ENCODE measurements around the gene IGSF9.

The IGSF9 gene

GRCh38 chr1:159983681-159984080, 38.3 kb upstream of the IGSF9 start:
- H3K27me3 ChIP-seq (ENCODE audit: control insufficient read depth, insufficient read depth, low read length) = no peaks in the 10 kb centered on the region
- H3K36me3 ChIP-seq (ENCODE audit: control insufficient read depth, insufficient read depth, low read length) = no peaks in the 10 kb centered on the region
- H3K9ac ChIP-seq (ENCODE audit: low read depth, low read length) = no peak overlapping the region
- H3K4me3 ChIP-seq (ENCODE audit: low read depth, low read length) = no peak overlapping the region
- no peaks in the 10 kb centered on the region for H3K9me3 ChIP-seq (ENCODE audit: control insufficient read depth, insufficient read depth, low read length)
- no peaks in the 10 kb centered on the region for H3K4me1 ChIP-seq (ENCODE audit: control insufficient read depth, insufficient read depth, low read length)

- Histone ChIP-seq H3K9ac (ENCODE audit: low read depth, low read length) (no peak overlapping the region), H3K36me3 (ENCODE audit: control insufficient read depth, insufficient read depth, low read length) (no peaks in the 10 kb centered on the region), H3K4me1 (ENCODE audit: control insufficient read depth, insufficient read depth, low read length) (no peaks in the 10 kb centered on the region), H3K4me3 (ENCODE audit: low read depth, low read length) (no peak overlapping the region), H3K27me3 (ENCODE audit: control insufficient read depth, insufficient read depth, low read length) (peaks cover under 1% of the 10 kb centered on the region), H3K9me3 (ENCODE audit: control insufficient read depth, insufficient read depth, low read length) (no peaks in the 10 kb centered on the region)
Observed at GRCh38 chr1:159982280-159982679, 36.9 kb upstream of the IGSF9 start.

GRCh38 chr1:159981351-159982055, 36.1 kb upstream of the IGSF9 start:
- no peak overlapping the region for H3K4me3 ChIP-seq (ENCODE audit: low read depth, low read length)

GRCh38 chr1:159980786-159981185, 35.4 kb upstream of the IGSF9 start:
- no peak overlapping the region for H3K4me3 ChIP-seq (ENCODE audit: low read depth, low read length)
- no peaks in the 10 kb centered on the region for H3K36me3 ChIP-seq (ENCODE audit: control insufficient read depth, insufficient read depth, low read length)
- peaks cover 3% of the 10 kb centered on the region for H3K27me3 ChIP-seq (ENCODE audit: control insufficient read depth, insufficient read depth, low read length)
- H3K9me3 ChIP-seq (ENCODE audit: control insufficient read depth, insufficient read depth, low read length) = no peaks in the 10 kb centered on the region
- no peak overlapping the region for H3K9ac ChIP-seq (ENCODE audit: low read depth, low read length)
- H3K4me1 ChIP-seq (ENCODE audit: control insufficient read depth, insufficient read depth, low read length) = no peaks in the 10 kb centered on the region

More at GRCh38 chr1:159981351-159982055, 36.1 kb upstream of the IGSF9 start:
- Histone ChIP-seq H3K9ac (ENCODE audit: low read depth, low read length) (no peak overlapping the region), H3K9me3 (ENCODE audit: control insufficient read depth, insufficient read depth, low read length) (no peaks in the 10 kb centered on the region), H3K27me3 (ENCODE audit: control insufficient read depth, insufficient read depth, low read length) (peaks cover 3% of the 10 kb centered on the region), H3K4me1 (ENCODE audit: control insufficient read depth, insufficient read depth, low read length) (no peaks in the 10 kb centered on the region), H3K36me3 (ENCODE audit: control insufficient read depth, insufficient read depth, low read length) (no peaks in the 10 kb centered on the region)

GRCh38 chr1:159980076-159980475, 34.7 kb upstream of the IGSF9 start:
- Histone ChIP-seq H3K36me3 (ENCODE audit: control insufficient read depth, insufficient read depth, low read length) (no peaks in the 10 kb centered on the region), H3K9ac (ENCODE audit: low read depth, low read length) (no peak overlapping the region), H3K4me3 (ENCODE audit: low read depth, low read length) (no peak overlapping the region), H3K9me3 (ENCODE audit: control insufficient read depth, insufficient read depth, low read length) (no peaks in the 10 kb centered on the region), H3K27me3 (ENCODE audit: control insufficient read depth, insufficient read depth, low read length) (peaks cover 6% of the 10 kb centered on the region), H3K4me1 (ENCODE audit: control insufficient read depth, insufficient read depth, low read length) (no peaks in the 10 kb centered on the region)

- H3K4me1 ChIP-seq (ENCODE audit: control insufficient read depth, insufficient read depth, low read length) = no peaks in the 10 kb centered on the region
- peaks cover 6% of the 10 kb centered on the region for H3K27me3 ChIP-seq (ENCODE audit: control insufficient read depth, insufficient read depth, low read length)
- H3K9me3 ChIP-seq (ENCODE audit: control insufficient read depth, insufficient read depth, low read length) = no peaks in the 10 kb centered on the region
- H3K36me3 ChIP-seq (ENCODE audit: control insufficient read depth, insufficient read depth, low read length) = no peaks in the 10 kb centered on the region
- no peak overlapping the region for H3K4me3 ChIP-seq (ENCODE audit: low read depth, low read length)
- H3K9ac ChIP-seq (ENCODE audit: low read depth, low read length) = no peak overlapping the region
Observed at GRCh38 chr1:159979257-159979656, 33.8 kb upstream of the IGSF9 start.

GRCh38 chr1:159978107-159978398, 32.6 kb upstream of the IGSF9 start:
- Histone ChIP-seq H3K4me3 (ENCODE audit: low read depth, low read length) (no peak overlapping the region), H3K27me3 (ENCODE audit: control insufficient read depth, insufficient read depth, low read length) (peaks cover 6% of the 10 kb centered on the region), H3K36me3 (ENCODE audit: control insufficient read depth, insufficient read depth, low read length) (no peaks in the 10 kb centered on the region), H3K9me3 (ENCODE audit: control insufficient read depth, insufficient read depth, low read length) (no peaks in the 10 kb centered on the region), H3K4me1 (ENCODE audit: control insufficient read depth, insufficient read depth, low read length) (no peaks in the 10 kb centered on the region), H3K9ac (ENCODE audit: low read depth, low read length) (no peak overlapping the region)

- Histone ChIP-seq H3K4me3 (ENCODE audit: low read depth, low read length) (no peak overlapping the region), H3K27me3 (ENCODE audit: control insufficient read depth, insufficient read depth, low read length) (peaks cover 6% of the 10 kb centered on the region), H3K36me3 (ENCODE audit: control insufficient read depth, insufficient read depth, low read length) (no peaks in the 10 kb centered on the region)
Observed at GRCh38 chr1:159977364-159978106, 32.1 kb upstream of the IGSF9 start.

GRCh38 chr1:159974350-159974965, 29.0 kb upstream of the IGSF9 start:
- Histone ChIP-seq H3K27me3 (ENCODE audit: control insufficient read depth, insufficient read depth, low read length) (peaks cover 6% of the 10 kb centered on the region), H3K9ac (ENCODE audit: low read depth, low read length) (no peak overlapping the region), H3K4me3 (ENCODE audit: low read depth, low read length) (no peak overlapping the region)

More at GRCh38 chr1:159977364-159978106, 32.1 kb upstream of the IGSF9 start:
- Histone ChIP-seq H3K4me1 (ENCODE audit: control insufficient read depth, insufficient read depth, low read length) (no peaks in the 10 kb centered on the region), H3K9me3 (ENCODE audit: control insufficient read depth, insufficient read depth, low read length) (no peaks in the 10 kb centered on the region), H3K9ac (ENCODE audit: low read depth, low read length) (no peak overlapping the region)

GRCh38 chr1:159973350-159973940, 28.0 kb upstream of the IGSF9 start:
- H3K4me1 ChIP-seq (ENCODE audit: control insufficient read depth, insufficient read depth, low read length) = no peaks in the 10 kb centered on the region

More at GRCh38 chr1:159974350-159974965, 29.0 kb upstream of the IGSF9 start:
- Histone ChIP-seq H3K9me3 (ENCODE audit: control insufficient read depth, insufficient read depth, low read length) (no peaks in the 10 kb centered on the region), H3K36me3 (ENCODE audit: control insufficient read depth, insufficient read depth, low read length) (no peaks in the 10 kb centered on the region), H3K4me1 (ENCODE audit: control insufficient read depth, insufficient read depth, low read length) (no peaks in the 10 kb centered on the region)

GRCh38 chr1:159972443-159973205, 27.2 kb upstream of the IGSF9 start:
- H3K27me3 ChIP-seq (ENCODE audit: control insufficient read depth, insufficient read depth, low read length) = peaks cover 6% of the 10 kb centered on the region
- H3K9ac ChIP-seq (ENCODE audit: low read depth, low read length) = no peak overlapping the region
- H3K36me3 ChIP-seq (ENCODE audit: control insufficient read depth, insufficient read depth, low read length) = no peaks in the 10 kb centered on the region
- no peaks in the 10 kb centered on the region for H3K4me1 ChIP-seq (ENCODE audit: control insufficient read depth, insufficient read depth, low read length)
- H3K4me3 ChIP-seq (ENCODE audit: low read depth, low read length) = no peak overlapping the region
- H3K9me3 ChIP-seq (ENCODE audit: control insufficient read depth, insufficient read depth, low read length) = no peaks in the 10 kb centered on the region

More at GRCh38 chr1:159973350-159973940, 28.0 kb upstream of the IGSF9 start:
- Histone ChIP-seq H3K9ac (ENCODE audit: low read depth, low read length) (no peak overlapping the region), H3K36me3 (ENCODE audit: control insufficient read depth, insufficient read depth, low read length) (no peaks in the 10 kb centered on the region), H3K27me3 (ENCODE audit: control insufficient read depth, insufficient read depth, low read length) (peaks cover 6% of the 10 kb centered on the region), H3K9me3 (ENCODE audit: control insufficient read depth, insufficient read depth, low read length) (no peaks in the 10 kb centered on the region), H3K4me3 (ENCODE audit: low read depth, low read length) (no peak overlapping the region)
